Neural cell (in vitro differentiated cells): ENCODE results near the gene QPRT. TPM values are rescaled to one million over a fixed set of nuclear protein-coding genes. Genes with fewer than 3 reads are reported as not detected.

ENCODE experiments used
- H2AFZ ChIP-seq: fragments of 200-600, 300-800 bp; sonication (generic), shearing (Covaris generic); 2 replicates; pipeline ENCODE4 v1.6.0; 2014; ENCODE audit warnings: low read depth, mild to moderate bottlenecking, antibody characterized with exemption, low read length, moderate library complexity
- H3F3A ChIP-seq: fragments of 200-600 bp; shearing (Covaris generic); 2 replicates; pipeline ENCODE4 v1.6.1; 2016; ENCODE audit warnings: mild to moderate bottlenecking, moderate library complexity, mixed read lengths, antibody characterized with exemption, low read length; ENCODE audit not compliant: insufficient read depth, poor library complexity, severe bottlenecking
- H3K27ac ChIP-seq: fragments of 200-600, 300-800 bp; sonication (generic), shearing (Covaris generic); 2 replicates; pipeline ENCODE4 v1.5.1; 2014; ENCODE audit warnings: mild to moderate bottlenecking, low read length, moderate library complexity
- H3K27me3 ChIP-seq: fragments of 300-800, 200-600 bp; sonication (generic), shearing (Covaris generic); 2 replicates; pipeline ENCODE4 v1.6.0; 2014; ENCODE audit warnings: mild to moderate bottlenecking, low read depth, low read length, moderate library complexity; ENCODE audit not compliant: insufficient read depth
- H3K36me3 ChIP-seq: fragments of 300-800, 200-600 bp; sonication (generic), shearing (Covaris generic); 2 replicates; pipeline ENCODE4 v1.5.1; 2014; ENCODE audit warnings: mild to moderate bottlenecking, antibody characterized with exemption, low read length, moderate library complexity; ENCODE audit not compliant: insufficient read depth
- H3K4me2 ChIP-seq: fragments of 300-800, 200-600 bp; sonication (generic), shearing (Covaris generic); 2 replicates; pipeline ENCODE4 v1.6.0; 2014; ENCODE audit warnings: mild to moderate bottlenecking, low read length
- H3K4me3 ChIP-seq: fragments of 300-800, 200-600 bp; sonication (generic), shearing (Covaris generic); 2 replicates; pipeline ENCODE4 v1.5.1; 2014; ENCODE audit warnings: mild to moderate bottlenecking, low read length, moderate library complexity
- H3K79me2 ChIP-seq: fragments of 200-600 bp; shearing (Covaris generic); replicated peaks from 2 replicates; pipeline ENCODE4 v1.6.0; 2014; ENCODE audit warnings: mild to moderate bottlenecking, low read length, moderate library complexity; ENCODE audit not compliant: insufficient read depth
- H3K9ac ChIP-seq: fragments of 300-800, 200-600 bp; sonication (generic), shearing (Covaris generic); 2 replicates; pipeline ENCODE4 v1.6.1; 2016; ENCODE audit warnings: mild to moderate bottlenecking, low read length, mixed read lengths
- H3K9me2 ChIP-seq: fragments of 200-600 bp; shearing (Covaris generic); 2 replicates; pipeline ENCODE4 v1.6.1; 2016; ENCODE audit warnings: mild to moderate bottlenecking, low read length, mixed read lengths; ENCODE audit not compliant: insufficient read depth
- H3K9me3 ChIP-seq: fragments of 200-600, 300-800 bp; sonication (generic), shearing (Covaris generic); 2 replicates; pipeline ENCODE4 v1.6.1; 2016; ENCODE audit warnings: mild to moderate bottlenecking, mixed run types, low read length, moderate library complexity, mixed read lengths
- H4K20me1 ChIP-seq: fragments of 200-600 bp; shearing (Covaris generic); 2 replicates; pipeline ENCODE4 v1.6.1; 2016; ENCODE audit warnings: mild to moderate bottlenecking, mixed run types; ENCODE audit not compliant: insufficient read depth
- CTCF ChIP-seq: fragments of 450-650 bp; IDR thresholded peaks from 2 replicates; pipeline ENCODE4 v1.5.1; 2014; ENCODE audit warnings: antibody characterized with exemption, mild to moderate bottlenecking, moderate library complexity; ENCODE audit not compliant: poor library complexity, severe bottlenecking
- EP300 ChIP-seq: fragments of 450-650 bp; conservative IDR thresholded peaks from 2 replicates; pipeline ENCODE4 v1.6.1; 2014; ENCODE audit warnings: antibody characterized with exemption, mild to moderate bottlenecking, moderate library complexity; ENCODE audit not compliant: poor library complexity, severe bottlenecking
- EZH2 ChIP-seq: fragments of 200-600, 300-800 bp; shearing (Covaris generic), sonication (generic); IDR thresholded peaks from 2 replicates; pipeline ENCODE4 v1.6.1; 2014; ENCODE audit warnings: antibody characterized with exemption, low read length, borderline replicate concordance, mild to moderate bottlenecking; ENCODE audit not compliant: insufficient read depth, poor library complexity, severe bottlenecking
- MXI1 ChIP-seq: fragments of 450-650 bp; conservative IDR thresholded peaks from 2 replicates; pipeline ENCODE4 v1.6.1; 2014; ENCODE audit warnings: antibody characterized with exemption, mild to moderate bottlenecking; ENCODE audit not compliant: poor library complexity, severe bottlenecking
- POLR2AphosphoS5 ChIP-seq: IDR thresholded peaks from 2 replicates; pipeline ENCODE4 v1.6.1; 2012
- RAD21 ChIP-seq: fragments of 450-650 bp; conservative IDR thresholded peaks from 2 replicates; pipeline ENCODE4 v1.6.1; 2014; ENCODE audit warnings: antibody characterized with exemption, mild to moderate bottlenecking, moderate library complexity
- SMC3 ChIP-seq: fragments of 450-650 bp; conservative IDR thresholded peaks from 2 replicates; pipeline ENCODE4 v1.6.1; 2014; ENCODE audit warnings: antibody characterized with exemption, mild to moderate bottlenecking, moderate library complexity; ENCODE audit not compliant: poor library complexity
- TAF1 ChIP-seq: IDR thresholded peaks from 2 replicates; pipeline ENCODE4 v1.6.1; 2012; ENCODE audit warnings: low read depth
- polyA plus RNA-seq: library from polyadenylated mRNA; depleted of rRNA; stranded (reverse); fragments of >200 nt; gene quantifications from 2 replicates; pipeline ENCODE4 v1.2.3, GENCODE V29; 2014
- TF ChIP-seq, protein P1 (sequence below): IDR thresholded peaks from 2 replicates; pipeline ENCODE4 v1.6.1; 2012; ENCODE audit warnings: borderline replicate concordance

Gene QPRT
- polyA plus RNA-seq, 1 donor from 2014 or later, result 2.7 TPM

GRCh38 chr16:29734786-29735185 lies 55.8 kb downstream of the QPRT start:
- Histone ChIP-seq H3K79me2 (no peaks in the 10 kb centered on the region), H3K36me3 (no peaks in the 10 kb centered on the region), H3K27ac (no peak overlapping the region), H4K20me1 (no peaks in the 10 kb centered on the region), H2AFZ (no peak overlapping the region), H3F3A (no peaks in the 10 kb centered on the region), H3K9me3 (no peaks in the 10 kb centered on the region), H3K4me3 (no peak overlapping the region), H3K4me2 (no peak overlapping the region), H3K9ac (no peak overlapping the region), H3K9me2 (no peaks in the 10 kb centered on the region), H3K27me3 (no peaks in the 10 kb centered on the region)
- TF ChIP-seq EP300 (no peak), TAF1 (no peak), CTCF (no peak), SMC3 (no peak)

GRCh38 chr16:29736112-29736511 lies 57.1 kb downstream of the QPRT start:
- H4K20me1 ChIP-seq, result no peaks in the 10 kb centered on the region
- no peaks in the 10 kb centered on the region for H3K9me2 ChIP-seq
- no peak overlapping the region for H3K9ac ChIP-seq
- H3F3A ChIP-seq, result no peaks in the 10 kb centered on the region
- no peaks in the 10 kb centered on the region for H3K36me3 ChIP-seq
- no peak overlapping the region for H2AFZ ChIP-seq
- TF ChIP-seq MXI1 (no peak), TAF1 (no peak), EP300 (no peak), CTCF (no peak), RAD21 (no peak), POLR2AphosphoS5 (no peak), SMC3 (no peak), EZH2 (no peak)
- TF ChIP-seq, protein P1, sequence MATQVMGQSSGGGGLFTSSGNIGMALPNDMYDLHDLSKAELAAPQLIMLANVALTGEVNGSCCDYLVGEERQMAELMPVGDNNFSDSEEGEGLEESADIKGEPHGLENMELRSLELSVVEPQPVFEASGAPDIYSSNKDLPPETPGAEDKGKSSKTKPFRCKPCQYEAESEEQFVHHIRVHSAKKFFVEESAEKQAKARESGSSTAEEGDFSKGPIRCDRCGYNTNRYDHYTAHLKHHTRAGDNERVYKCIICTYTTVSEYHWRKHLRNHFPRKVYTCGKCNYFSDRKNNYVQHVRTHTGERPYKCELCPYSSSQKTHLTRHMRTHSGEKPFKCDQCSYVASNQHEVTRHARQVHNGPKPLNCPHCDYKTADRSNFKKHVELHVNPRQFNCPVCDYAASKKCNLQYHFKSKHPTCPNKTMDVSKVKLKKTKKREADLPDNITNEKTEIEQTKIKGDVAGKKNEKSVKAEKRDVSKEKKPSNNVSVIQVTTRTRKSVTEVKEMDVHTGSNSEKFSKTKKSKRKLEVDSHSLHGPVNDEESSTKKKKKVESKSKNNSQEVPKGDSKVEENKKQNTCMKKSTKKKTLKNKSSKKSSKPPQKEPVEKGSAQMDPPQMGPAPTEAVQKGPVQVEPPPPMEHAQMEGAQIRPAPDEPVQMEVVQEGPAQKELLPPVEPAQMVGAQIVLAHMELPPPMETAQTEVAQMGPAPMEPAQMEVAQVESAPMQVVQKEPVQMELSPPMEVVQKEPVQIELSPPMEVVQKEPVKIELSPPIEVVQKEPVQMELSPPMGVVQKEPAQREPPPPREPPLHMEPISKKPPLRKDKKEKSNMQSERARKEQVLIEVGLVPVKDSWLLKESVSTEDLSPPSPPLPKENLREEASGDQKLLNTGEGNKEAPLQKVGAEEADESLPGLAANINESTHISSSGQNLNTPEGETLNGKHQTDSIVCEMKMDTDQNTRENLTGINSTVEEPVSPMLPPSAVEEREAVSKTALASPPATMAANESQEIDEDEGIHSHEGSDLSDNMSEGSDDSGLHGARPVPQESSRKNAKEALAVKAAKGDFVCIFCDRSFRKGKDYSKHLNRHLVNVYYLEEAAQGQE, result no peak
- no peak overlapping the region for H3K4me2 ChIP-seq
- H3K79me2 ChIP-seq, result no peaks in the 10 kb centered on the region
- no peak overlapping the region for H3K27ac ChIP-seq
- no peaks in the 10 kb centered on the region for H3K27me3 ChIP-seq
- H3K4me3 ChIP-seq, result no peak overlapping the region
- H3K9me3 ChIP-seq, result no peaks in the 10 kb centered on the region
